Left colon (tissue), 2 donors: ENCODE data around the gene HOXD12. TPM values are rescaled to one million over a fixed set of nuclear protein-coding genes. Genes with fewer than 3 reads are reported as not detected.
A peak's percentile ranks its signal among the peaks of the same experiment; 100 is the strongest.

Experiments used
- ATAC-seq: fragments of 200-7000 bp; cut with Tn5 transposase; one replicate; pipeline ENCODE4 v1.9.1; 2020; ENCODE audit warnings: mild to moderate bottlenecking, moderate library complexity
- DNase-seq, 2 donors: peaks; one replicate each; pipeline ENCODE4 v3.0.0-alpha.2; 2020
- intact Hi-C, 2 donors: fragments of 100-400 bp; cut with DNase I in 1 of 2; cut with micrococcal nuclease in 1 of 2; formaldehyde crosslinking; loops; one replicate each; pipeline versions ENCODE4 v1.11.2 to v1.14.0; 2022; cut with DNase I, micrococcal nuclease
- total RNA-seq, 2 donors: library from RNA; stranded (reverse); fragmentation: NEBNext Ultra II Directional; extraction: Animal tissue kit (Norgen Biotek cat#: 25700); gene quantifications; one replicate each; pipeline ENCODE4 v1.2.1, GENCODE V29; 2021
- donor health status: DM: no; HTN: no; CAD: no.
- donor health status: DM: yes; HTN: yes; CAD: no.

HOXD12 gene
- total RNA-seq, 2 donors from 2014 or later: not detected

DNA sequence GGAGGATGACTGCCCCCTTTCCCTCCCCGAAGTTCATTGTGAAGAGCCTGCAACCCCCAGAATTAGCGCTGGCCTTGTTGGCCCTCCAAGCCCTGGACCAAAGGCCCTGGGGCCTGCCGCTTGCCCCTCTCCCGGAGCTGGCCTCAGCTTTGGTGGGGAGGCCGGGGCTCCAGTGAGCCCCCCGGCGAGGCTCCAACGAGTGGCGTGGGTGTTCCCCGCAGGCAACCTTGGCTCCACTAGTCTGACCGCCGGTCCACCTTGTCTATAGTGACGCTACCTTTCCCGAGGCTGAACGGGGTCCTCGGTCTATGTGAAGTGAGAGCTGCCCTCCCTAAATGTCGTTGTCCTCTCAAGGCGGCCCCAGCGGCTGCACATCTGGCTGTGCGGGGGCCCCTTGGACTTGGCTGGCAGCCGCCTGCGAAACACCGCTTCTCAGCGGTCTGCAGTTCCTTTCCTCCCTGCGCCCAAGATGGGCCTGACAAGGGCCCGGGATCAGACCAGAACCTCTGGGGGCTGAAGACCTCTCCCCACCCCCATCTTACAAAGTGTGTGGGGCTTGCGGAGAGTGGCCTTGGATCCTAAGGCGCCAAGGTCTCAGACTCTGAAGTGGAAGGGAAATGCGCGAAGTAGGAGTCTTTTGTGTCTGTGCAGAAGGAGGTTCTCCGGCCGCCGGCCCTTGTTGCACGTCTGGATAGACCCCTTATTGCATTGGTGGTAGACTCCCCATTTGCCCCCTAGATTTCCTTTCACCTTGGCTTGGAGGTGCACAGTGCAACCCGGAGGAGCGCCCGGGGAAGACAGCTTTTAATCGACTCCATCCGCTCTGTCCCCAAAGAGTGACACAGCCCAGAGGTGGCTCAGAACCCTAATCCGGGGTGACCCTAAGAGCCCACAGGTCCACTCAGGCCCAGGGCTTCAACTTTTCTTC, 13.0 kb downstream of the HOXD12 start:
- ATAC-seq (no peak), DNase-seq (no peak)
- intact Hi-C loops: no loop called here

DNA sequence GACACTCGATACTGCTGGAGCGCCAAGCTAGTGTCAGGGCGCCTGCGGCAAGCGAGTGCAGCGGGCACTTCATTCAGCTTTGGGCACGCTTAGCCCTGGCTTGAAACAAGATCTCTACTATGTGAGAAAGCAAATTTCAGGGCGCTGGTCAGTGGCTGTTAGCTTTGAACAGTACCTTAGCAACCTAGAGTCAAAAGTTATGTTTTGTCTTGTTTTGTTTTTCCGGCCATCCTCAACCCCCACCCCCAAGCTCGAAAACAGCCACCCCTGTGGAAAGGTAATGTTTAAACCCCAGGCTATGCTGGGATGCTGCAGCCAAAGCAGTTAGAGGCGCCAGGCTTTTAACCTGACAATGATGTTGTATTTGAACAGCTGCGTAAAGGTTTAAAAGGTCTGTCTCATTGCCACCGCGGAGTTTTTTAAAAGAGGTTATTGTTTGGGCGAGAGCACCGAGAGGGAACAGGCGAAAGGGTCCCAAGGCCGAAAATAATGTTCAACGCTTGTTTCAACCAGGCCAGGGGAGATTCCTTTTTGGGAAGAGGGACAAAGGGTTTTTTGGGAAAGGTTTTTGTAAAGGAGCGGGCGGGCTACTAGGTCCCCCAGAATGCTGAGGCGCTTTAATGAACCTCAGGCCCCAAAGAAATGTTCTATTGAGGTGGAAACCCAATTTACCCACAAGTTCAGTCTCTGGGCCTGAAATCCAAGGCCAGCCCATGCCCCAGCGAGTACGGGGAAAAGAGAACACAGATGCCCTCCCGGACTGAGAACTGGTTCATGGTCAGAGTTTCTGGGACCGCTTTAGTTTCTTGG, 14.7 kb downstream of the HOXD12 start:
- DNase-seq: no peak
- intact Hi-C loops: no loop called here
- no peak for ATAC-seq

DNA sequence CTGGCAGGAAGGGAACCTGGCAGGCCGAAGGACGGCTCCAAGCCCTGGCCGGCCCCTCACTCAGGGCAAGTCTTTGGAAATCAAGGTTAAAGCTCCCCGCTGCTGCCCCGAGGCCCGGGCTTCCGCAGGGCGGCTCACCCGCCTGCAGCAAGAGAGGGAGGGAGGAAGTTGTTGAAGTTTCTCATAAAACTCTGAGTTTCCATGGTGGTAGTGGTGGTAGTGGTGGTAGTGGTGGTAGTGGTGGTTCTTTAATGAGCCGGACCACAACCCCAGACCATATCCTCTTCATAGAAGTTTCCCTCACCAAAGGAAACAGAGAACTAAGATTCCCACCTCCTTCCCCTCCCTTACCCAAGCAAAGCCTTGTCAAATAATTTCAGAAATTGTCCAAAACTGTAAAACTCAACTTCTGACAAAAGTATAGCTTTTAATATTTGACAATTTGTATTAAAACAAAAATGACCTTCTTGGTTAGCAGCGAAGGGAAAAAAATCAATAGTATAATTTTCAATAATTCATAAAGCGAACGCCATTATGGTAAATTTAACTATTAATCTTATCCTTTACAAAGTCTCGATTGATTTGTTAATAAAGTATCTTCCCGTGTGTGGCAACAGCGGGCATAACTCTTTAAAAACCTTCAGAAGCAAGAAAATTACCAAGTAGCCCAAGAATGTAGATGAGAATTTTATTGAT, 15.5 kb downstream of the HOXD12 start:
- intact Hi-C loops: no loop called here
- ATAC-seq: no peak
- no peak for DNase-seq

DNA sequence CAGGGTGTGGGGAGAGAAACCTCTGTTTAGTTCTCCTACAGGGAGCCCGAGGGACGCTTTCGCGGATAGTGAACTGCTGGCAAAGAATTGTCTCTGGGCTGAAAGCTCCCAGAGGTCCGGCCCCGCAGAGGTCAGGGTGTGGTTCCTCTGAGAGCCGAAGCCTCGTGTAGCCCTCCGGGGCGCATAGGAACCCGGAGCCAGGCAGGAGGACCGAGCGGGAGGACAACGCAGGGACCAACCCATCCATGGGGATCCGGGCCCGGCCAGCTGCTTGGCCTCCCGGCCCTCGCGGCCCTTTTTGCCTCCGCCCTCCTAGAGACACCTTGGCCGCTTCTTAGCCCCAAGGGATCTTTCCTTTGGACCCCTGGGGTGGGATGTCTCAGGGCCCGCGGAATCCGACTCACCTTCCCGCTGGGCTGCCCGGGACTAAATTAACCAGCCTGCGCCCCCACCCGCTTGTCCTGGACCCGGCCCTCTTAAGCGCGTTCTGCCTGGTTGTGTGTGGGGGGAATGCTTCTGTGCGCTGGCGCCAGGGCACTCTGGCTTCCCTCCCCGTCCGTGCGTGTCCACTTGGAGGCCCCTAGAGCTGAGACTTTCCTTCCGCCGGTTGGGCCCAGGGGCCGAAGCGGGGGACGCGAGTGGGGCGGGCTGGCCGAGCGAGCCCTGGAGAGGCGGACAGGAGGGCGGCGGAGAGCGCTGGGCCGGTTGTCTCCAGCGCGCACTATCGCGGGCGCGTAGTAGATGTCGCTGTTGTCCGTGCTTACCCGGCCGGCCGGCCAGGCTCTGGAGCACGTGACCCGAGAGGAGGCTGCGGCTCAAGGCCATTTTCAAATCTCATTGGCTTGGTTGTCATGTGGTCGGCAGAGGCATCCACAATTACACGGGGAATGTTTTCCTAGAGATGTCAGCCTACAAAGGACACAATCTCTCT, 16.6 kb downstream of the HOXD12 start, which contains the start of gene HOXD10:
TSS of gene HOXD10 (plus strand) at position 896 of the 931 bp plus-strand sequence. CDS start 56 bp downstream, outside the sequence.
- ATAC-seq: peak; percentile 75
- intact Hi-C loops: no loop called here
- peak in 1 of 2 donors; percentile 78 for DNase-seq

DNA sequence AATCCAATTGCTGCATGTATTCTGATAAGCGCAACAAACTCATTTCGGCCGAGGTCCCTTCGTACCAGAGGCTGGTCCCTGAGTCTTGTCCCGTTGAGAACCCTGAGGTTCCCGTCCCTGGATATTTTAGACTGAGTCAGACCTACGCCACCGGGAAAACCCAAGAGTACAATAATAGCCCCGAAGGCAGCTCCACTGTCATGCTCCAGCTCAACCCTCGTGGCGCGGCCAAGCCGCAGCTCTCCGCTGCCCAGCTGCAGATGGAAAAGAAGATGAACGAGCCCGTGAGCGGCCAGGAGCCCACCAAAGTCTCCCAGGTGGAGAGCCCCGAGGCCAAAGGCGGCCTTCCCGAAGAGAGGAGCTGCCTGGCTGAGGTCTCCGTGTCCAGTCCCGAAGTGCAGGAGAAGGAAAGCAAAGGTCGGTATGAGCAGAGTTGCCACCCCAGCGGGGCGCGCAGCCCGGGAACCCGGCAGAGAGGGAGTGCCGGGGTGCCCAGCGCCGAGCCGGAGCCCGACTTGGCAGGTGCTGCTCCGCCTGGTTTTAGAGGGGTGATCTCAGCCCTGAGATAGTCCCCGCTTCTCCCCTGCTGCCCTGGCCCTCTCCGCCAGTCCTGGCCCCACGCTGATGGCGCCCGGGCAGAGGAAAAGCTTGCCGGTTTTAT, 17.7 kb downstream of the HOXD12 start:
- DNase-seq (no peak), ATAC-seq (no peak)
- intact Hi-C loops: no loop called here

DNA sequence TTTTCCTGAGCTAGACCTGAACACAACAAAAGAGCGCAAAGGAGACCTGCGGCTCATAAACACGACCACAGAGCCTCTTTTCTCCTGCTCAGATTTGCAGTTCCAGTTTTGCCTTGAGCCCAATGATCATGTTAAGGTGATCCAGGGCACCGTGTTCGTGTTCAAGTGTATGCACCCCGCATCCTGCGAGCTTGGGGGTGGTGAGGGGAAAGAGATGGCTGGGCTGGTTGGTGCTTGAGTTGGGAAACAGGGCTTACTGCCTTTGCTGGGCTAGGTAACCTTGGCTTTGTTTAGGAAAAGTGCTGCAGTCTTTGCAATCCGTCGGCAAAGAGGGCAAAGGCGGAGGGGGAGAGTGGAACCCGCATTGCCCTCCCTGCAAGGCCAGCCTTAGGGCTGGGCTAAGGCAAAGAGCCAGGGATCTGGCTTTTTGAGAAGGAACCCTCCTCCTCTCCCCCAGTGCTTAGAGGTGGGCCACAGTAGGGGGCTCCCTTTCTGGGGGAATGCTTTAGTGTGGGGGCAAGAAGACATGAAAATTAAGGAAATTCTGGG, 18.3 kb downstream of the HOXD12 start:
- ATAC-seq (no peak), DNase-seq (no peak)
- intact Hi-C loops: no loop called here

DNA sequence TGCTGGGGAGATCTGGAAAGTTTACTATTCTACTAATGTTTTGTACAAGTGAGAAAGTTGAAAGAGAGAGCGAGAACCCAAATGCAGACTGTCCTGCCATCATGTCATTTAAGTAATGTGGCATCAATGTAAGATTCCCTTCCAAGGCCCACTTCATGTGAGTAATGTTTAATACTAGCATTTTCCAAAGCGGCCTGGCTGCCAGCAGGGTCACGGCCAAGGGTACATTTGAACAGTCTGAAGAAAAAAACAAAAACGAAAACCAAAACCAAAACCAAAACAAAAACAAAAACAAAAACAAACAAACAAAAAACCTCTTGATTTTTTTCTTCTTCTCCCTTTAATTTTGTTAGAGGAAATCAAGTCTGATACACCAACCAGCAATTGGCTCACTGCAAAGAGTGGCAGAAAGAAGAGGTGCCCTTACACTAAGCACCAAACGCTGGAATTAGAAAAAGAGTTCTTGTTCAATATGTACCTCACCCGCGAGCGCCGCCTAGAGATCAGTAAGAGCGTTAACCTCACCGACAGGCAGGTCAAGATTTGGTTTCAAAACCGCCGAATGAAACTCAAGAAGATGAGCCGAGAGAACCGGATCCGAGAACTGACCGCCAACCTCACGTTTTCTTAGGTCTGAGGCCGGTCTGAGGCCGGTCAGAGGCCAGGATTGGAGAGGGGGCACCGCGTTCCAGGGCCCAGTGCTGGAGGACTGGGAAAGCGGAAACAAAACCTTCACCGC, 19.2 kb downstream of the HOXD12 start:
- intact Hi-C loops: no loop called here
- peak in 1 of 2 donors; percentile 88 for DNase-seq
- no peak for ATAC-seq

DNA sequence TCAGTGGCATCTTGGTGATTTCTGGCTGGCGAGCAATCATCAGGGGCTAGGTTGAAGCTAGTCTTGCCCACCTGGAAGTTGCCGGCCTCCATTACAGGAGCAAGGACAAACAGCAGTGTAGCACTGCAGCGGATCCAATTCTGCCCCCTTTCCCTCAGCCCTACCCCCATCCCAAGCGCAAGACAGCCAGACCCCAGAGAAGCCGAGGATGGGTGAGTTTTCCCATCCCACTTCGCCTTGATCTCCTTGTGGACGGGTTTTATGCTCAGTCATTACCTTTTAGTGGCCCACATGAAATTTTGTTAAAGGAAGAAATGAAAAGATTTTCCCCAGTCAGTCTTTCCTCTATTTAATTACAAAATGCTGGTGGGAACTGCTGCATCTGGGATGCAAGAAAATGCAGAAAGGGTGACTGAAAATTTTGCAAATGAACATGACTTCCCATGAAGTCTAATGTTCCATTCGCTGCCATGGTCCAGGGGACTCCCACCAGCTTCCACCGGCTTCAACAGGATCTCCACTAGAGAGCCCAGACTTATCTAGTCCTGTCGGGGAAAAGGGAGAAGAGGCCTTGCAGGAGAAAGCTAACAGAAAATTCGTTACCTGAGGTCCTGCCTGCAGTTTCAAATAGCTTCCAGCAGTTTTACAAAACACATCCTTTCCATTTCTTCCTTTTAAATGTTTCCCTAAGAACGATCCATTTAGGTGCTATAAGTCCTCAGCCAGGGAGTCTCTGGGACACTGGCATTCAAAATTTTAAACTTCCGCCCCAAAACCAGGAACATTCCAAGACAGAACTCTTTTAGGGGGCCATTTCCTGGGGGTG, 21.0 kb downstream of the HOXD12 start:
- intact Hi-C loops: loop anchor here (10.0 kb wide), 2 partner anchors 524 to 534 kb away; no protein-coding TSS in a partner anchor
- ATAC-seq: no peak
- no peak for DNase-seq

DNA sequence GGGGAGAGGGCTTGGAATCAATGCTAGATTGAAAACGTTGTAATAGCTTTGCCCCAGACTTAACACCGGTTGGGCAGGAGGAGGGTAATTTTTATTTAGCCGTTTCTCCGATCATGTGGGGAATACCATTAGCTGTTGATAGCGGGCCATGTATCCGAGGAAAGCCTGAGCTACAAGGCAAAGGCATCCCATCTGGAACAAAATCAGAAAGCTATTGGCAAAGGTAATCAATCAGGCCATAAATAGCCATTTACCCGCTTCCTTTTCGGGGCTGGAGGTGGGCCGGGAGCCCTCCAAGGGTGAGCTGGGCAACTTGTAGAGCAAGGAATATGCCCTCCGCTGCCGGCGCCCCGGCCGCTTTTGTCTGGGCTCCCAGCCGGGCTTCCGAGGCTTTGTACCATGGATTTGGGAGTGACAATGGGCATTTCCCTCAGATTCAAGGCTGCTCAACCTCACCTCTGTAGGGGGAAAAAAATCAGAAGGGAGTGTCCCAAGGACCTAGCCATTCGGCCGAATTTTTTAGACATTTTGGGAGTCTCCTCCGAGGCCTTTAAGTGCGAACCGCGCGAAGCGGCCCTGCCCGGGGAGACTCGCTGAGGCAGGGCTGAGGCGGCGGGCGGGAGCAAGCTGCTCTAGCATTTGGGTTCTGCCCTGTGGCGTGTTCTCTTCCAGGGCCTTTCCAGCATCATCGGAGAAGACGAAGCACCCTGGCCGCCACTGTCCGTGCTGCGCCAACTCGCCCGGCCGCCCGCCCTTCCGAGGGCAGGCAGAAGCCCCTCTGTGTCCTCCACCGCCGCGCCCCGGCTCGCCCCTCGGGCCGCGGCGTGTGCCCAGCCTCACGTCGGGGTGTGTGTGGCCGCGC, 21.8 kb downstream of the HOXD12 start:
- no peak for DNase-seq
- no peak for ATAC-seq
- intact Hi-C loops: loop anchor here (10.0 kb wide), 2 partner anchors 523 to 533 kb away; no protein-coding TSS in a partner anchor

DNA sequence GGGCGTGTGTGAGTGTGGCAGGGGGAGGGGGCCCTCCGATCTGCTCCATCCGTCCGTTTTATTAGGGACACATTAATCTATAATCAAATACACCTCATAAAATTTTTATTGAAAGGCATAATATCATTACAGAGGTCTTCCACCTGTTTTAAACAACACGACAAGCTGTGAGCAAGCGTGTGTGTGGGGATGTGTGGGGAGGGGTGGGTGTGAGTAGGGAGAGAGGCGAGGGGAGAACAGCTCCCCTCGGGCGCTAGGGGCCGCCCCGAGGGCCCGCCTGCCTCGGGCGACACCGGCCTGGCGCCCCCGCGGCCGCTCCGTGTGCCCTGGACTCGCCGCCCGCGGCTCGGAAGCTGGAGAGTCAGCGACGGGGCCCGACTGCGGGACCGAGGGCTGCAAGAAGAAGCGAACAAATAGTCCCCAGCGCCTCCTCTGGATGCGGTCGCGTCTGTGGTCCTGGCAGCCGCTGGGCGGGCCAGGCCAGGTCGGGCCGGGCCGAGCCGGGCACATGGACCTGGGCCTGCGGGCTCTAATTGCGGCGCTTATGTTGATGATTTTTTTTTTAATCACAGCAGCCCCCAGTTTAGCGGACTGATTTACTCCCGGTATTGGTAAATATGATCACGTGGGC, 22.6 kb downstream of the HOXD12 start:
- DNase-seq (no peak), ATAC-seq (peak; percentile 40)
- intact Hi-C loops: loop anchor here (10.0 kb wide), 2 partner anchors 523 to 533 kb away; no protein-coding TSS in a partner anchor

DNA sequence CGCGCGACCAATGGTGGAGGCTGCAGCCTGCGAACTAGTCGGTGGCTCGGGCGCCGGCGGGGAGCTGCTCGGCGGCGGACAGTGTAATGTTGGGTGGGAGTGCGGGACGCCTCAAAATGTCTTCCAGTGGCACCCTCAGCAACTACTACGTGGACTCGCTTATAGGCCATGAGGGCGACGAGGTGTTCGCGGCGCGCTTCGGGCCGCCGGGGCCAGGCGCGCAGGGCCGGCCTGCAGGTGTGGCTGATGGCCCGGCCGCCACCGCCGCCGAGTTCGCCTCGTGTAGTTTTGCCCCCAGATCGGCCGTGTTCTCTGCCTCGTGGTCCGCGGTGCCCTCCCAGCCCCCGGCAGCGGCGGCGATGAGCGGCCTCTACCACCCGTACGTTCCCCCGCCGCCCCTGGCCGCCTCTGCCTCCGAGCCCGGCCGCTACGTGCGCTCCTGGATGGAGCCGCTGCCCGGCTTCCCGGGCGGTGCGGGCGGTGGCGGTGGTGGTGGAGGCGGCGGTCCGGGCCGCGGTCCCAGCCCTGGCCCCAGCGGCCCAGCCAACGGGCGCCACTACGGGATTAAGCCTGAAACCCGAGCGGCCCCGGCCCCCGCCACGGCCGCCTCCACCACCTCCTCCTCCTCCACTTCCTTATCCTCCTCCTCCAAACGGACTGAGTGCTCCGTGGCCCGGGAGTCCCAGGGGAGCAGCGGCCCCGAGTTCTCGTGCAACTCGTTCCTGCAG, 23.3 kb downstream of the HOXD12 start, which contains the start of gene HOXD9:
TSS of gene HOXD9 (plus strand) at position 37 of the 728 bp plus-strand sequence. CDS start at position 87, 50 bp downstream.
- peak; percentile 72 for ATAC-seq
- peak; percentile 69 to 81 for DNase-seq
- intact Hi-C loops: loop anchor here (10.0 kb wide), 2 partner anchors 522 to 532 kb away; no protein-coding TSS in a partner anchor

DNA sequence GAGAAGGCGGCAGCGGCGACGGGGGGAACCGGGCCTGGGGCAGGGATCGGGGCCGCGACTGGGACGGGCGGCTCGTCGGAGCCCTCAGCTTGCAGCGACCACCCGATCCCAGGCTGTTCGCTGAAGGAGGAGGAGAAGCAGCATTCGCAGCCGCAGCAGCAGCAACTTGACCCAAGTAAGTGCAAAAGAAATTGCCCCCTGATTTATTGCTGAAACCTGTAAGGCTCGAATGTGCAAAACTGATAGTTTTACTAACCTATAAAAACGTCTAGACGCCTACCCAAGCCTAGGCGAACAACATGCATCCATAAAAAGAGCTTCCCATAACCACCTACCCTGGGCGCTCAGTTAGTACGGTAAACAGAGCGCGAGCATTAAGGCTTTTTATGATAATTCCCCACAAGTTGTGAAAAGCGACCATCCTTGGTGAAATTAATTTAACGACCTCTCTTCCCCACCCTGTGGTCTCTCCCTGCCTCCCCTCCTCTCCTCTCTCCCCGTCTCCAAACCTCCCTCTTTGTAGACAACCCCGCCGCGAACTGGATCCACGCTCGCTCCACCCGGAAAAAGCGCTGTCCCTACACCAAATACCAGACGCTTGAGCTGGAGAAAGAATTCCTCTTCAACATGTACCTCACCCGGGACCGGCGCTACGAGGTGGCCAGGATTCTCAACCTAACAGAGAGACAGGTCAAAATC, 24.0 kb downstream of the HOXD12 start:
- ATAC-seq (no peak), DNase-seq (peak in 1 of 2 donors; percentile 32)
- intact Hi-C loops: loop anchor here (10.0 kb wide), 2 partner anchors 521 to 531 kb away; no protein-coding TSS in a partner anchor
